ENCODE measurements around the gene TTC34.
"Not testable (repeated sequence)": the region's sequence is repeated elsewhere in the genome, so short reads cannot be mapped to it uniquely, and the experiment has no call there.

The TTC34 gene

GRCh38 chr1:2638466-2639115 lies 162.9 kb downstream of the TTC34 start:
- DNase-seq, result no peak

- no peak for DNase-seq
Observed at GRCh38 chr1:2637442-2638145, 163.9 kb downstream of the TTC34 start.

- no peak for DNase-seq
Observed at GRCh38 chr1:2636733-2637132, 164.8 kb downstream of the TTC34 start.

GRCh38 chr1:2635361-2636010 lies 166.0 kb downstream of the TTC34 start:
- DNase-seq, result no peak

- no peak for DNase-seq
Observed at GRCh38 chr1:2633936-2634491, 167.5 kb downstream of the TTC34 start.

- no peak for DNase-seq
Observed at GRCh38 chr1:2633366-2633935, 168.0 kb downstream of the TTC34 start.

GRCh38 chr1:2632561-2633361 lies 168.7 kb downstream of the TTC34 start, which contains the start of gene MMEL1:
MMEL1 (minus strand) TSS chr1:2633016; CDS start chr1:2629484, 3,532 bp downstream.
- no peak for DNase-seq

GRCh38 chr1:2632051-2632430 lies 169.5 kb downstream of the TTC34 start:
- DNase-seq, result no peak

- DNase-seq, result no peak
Observed at GRCh38 chr1:2631136-2632050, 170.1 kb downstream of the TTC34 start.

GRCh38 chr1:2630498-2631135 lies 170.9 kb downstream of the TTC34 start:
- no peak for DNase-seq

GRCh38 chr1:2629627-2630497 lies 171.6 kb downstream of the TTC34 start:
- no peak for DNase-seq

- no peak for DNase-seq
Observed at GRCh38 chr1:2628933-2629626, 172.4 kb downstream of the TTC34 start.

GRCh38 chr1:2628191-2628932 lies 173.1 kb downstream of the TTC34 start:
- no peak for DNase-seq

- no peak for DNase-seq
Observed at GRCh38 chr1:2627746-2628145, 173.7 kb downstream of the TTC34 start.

- DNase-seq, result not testable (repeated sequence)
Observed at GRCh38 chr1:2625748-2626147, 175.7 kb downstream of the TTC34 start.

- DNase-seq, result no peak
Observed at GRCh38 chr1:2625311-2625710, 176.2 kb downstream of the TTC34 start.

- DNase-seq, result no peak
Observed at GRCh38 chr1:2624735-2625300, 176.7 kb downstream of the TTC34 start.

All from COR-L47 (cell line).